ENCODE results near the gene ALPK3.
"Not testable (repeated sequence)": the region's sequence is repeated elsewhere in the genome, so short reads cannot be mapped to it uniquely, and the experiment has no call there.

ALPK3 gene

DNA sequence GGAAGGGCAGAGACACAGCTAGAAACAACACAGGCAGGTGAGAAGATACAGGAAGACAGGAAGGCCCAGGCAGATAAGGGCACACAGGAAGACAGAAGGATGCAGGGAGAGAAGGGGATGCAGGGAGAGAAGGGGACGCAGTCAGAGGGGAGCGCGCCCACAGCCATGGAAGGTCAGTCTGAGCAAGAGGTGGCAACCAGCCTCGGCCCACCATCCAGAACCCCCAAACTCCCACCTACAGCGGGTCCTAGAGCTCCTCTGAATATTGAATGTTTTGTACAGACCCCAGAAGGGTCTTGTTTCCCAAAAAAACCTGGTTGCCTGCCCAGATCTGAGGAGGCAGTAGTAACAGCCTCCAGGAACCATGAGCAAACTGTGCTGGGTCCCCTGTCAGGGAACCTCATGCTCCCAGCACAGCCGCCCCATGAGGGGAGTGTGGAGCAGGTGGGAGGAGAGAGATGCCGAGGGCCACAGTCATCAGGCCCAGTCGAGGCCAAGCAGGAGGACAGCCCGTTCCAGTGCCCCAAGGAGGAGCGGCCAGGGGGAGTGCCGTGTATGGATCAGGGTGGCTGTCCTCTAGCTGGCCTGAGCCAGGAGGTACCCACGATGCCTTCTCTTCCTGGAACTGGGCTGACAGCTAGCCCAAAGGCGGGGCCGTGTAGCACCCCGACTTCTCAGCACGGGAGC is 39.7 kb downstream of the ALPK3 start:
- no peak for DNase-seq

DNA sequence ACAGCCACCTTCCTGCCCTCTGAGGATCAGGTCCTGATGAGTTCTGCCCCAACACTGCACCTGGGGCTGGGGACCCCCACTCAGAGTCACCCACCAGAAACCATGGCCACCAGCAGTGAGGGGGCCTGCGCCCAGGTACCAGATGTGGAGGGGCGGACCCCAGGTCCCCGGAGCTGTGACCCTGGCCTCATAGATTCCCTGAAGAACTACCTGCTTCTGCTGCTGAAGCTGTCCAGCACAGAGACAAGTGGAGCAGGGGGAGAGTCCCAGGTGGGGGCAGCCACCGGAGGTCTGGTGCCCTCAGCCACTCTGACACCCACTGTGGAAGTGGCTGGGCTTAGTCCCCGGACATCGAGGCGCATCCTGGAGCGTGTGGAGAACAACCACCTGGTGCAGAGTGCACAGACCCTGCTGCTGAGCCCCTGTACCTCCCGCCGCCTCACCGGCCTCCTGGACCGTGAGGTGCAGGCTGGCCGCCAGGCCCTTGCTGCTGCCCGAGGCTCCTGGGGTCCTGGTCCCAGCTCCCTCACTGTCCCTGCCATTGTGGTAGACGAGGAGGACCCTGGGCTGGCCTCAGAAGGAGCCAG is 40.4 kb downstream of the ALPK3 start:
- DNase-seq: no peak

DNA sequence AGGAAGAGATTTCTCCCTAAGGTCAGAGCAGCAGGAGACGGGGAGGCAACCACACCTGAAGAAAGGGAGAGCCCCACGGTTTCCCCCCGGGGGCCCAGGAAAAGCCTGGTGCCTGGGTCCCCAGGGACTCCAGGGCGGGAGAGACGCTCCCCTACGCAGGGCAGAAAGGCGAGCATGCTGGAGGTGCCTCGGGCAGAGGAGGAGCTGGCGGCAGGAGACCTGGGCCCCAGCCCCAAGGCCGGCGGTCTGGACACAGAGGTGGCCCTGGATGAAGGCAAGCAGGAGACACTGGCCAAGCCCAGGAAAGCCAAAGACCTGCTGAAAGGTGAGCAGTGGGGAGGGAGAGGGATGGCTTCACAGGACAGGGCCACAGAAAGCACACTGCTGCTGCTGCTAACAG is 41.1 kb downstream of the ALPK3 start:
- no peak for DNase-seq

DNA sequence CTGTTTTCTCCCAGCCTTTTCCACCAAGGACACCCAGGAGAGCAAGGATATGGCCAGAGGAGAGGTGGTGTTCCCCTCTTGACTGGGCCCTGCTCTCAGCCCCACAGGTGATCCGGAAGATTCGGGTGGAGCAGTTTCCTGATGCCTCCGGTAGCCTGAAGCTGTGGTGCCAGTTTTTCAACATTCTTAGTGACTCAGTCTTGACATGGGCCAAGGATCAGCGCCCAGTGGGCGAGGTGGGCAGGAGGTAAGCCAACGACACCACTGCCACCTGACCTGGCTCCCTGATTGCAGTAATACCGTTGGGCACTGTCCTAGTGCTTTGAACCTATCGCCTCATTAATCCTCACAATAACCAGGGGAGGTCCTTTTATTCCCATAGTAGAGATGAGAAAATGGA is 42.0 kb downstream of the ALPK3 start:
- no peak for DNase-seq

DNA sequence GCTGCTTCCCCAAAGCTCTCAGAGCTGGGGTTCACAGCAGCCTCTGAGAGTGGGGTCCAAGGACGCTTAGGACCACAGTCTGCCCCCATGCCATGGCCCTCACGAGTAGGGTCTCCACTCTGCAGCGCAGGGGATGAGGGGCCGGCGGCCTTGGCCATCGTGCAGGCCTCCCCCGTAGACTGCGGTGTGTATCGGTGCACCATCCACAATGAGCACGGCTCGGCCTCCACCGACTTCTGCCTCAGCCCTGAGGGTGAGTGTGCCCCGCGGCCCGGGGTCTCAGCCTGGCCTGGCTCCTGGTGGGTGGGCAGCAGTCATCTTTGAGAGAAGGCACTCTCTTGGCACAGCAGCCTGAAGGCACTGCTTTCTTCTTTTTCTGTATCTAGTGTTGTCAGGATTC is 42.5 kb downstream of the ALPK3 start:
- no peak for DNase-seq

DNA sequence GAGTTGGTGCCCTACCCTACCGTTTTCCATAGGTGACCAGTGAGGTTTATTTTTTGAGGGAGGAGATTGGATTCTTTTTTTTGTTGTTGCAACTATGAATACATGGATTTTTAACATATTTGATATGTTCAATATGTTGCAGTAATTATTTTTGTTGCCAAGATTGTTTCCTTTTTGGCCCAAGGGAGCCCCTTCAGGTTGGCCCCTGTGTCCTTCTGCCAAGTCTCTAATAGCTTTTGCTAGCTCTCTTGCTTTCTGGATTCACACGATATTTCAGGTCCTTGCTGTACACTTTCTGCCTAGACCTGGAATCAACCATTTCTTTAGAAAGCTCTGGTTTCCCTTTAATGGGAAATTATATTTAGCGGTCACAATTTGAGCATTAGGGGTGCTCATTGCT is 44.6 kb downstream of the ALPK3 start:
- no peak for DNase-seq

DNA sequence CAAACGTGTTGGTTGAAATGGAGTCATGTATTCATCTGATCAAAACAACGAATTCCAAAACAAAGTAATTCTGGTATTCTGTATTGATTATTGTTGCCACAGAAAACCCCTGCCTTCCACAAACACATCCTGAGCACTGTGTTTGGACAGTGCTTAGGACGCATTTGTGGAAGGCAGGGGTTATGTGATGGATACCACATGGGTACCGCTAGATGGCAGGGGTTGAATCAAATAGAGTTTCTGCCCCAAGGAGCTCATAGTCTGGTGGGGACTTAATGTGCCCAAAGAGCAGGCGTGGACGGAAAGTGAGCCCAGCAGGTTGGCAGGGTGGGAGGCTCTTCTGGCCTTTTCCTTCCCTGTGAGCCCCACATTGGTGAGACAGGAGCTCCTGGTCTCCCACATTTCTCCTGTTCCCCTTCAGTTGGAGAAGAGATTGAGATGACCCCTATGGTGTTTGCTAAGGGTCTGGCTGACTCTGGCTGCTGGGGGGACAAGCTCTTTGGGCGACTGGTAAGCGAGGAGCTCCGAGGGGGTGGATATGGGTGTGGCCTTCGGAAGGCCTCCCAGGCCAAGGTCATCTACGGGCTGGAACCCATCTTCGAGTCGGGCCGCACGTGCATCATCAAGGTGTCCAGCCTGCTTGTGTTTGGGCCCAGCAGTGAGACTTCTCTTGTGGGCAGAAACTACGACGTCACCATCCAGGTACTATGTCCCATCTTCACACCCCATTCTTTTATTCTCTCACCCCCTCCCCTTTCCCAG is 45.2 kb downstream of the ALPK3 start:
- no peak for DNase-seq

DNA sequence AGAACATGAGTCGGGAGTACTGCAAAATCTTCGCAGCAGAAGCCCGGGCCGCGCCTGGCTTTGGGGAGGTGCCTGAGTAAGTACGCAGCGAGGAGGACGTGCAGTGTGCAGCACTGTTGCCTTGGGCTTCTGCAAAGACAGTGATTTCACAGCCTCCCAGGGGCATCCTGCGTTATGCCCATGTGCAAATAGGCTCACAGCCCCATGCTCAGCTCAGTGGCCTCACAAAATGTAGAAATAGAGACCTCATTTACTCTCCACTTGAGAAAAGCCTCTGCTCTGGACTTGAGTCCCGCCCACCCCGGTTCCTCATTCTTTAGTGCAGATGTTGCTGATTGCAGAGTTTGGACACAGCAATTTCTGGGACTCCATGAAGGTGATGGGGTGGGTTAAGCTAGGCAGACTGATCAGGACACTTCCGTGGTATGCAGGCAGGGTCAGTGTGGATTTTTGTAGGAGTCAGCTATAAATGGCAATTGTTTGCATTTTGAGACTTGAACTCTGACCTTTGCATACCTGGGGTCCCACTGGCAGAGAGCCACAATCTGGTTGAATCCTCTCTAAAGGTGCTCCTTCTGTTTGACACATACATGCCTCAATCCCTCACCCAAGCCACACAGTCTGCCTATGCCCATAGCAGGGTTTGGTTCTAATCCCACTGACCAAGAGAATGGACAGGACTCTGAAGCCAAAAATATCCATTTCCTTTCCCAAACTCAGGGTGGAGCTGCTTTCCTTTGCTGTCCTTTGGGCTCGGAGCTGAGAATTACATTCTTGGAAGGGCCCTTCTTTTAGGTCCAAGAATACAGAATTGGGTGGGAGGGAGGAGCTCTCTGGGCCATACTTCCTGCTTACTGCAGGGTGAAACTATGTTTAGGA is 46.6 kb downstream of the ALPK3 start:
- DNase-seq: no peak

DNA sequence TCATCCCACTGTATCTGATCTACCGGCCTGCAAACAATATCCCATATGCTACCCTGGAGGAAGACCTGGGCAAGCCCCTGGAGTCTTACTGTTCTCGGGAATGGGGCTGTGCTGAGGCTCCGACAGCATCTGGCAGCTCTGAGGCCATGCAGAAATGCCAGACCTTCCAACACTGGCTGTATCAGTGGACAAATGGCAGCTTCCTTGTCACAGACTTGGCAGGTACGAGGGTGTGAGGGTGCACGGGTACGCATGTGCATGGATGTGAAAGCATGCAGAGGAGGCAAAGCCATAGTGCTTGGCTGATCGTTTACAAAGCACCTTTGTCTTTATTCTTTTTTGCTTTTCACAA is 47.3 kb downstream of the ALPK3 start:
- no peak for DNase-seq

DNA sequence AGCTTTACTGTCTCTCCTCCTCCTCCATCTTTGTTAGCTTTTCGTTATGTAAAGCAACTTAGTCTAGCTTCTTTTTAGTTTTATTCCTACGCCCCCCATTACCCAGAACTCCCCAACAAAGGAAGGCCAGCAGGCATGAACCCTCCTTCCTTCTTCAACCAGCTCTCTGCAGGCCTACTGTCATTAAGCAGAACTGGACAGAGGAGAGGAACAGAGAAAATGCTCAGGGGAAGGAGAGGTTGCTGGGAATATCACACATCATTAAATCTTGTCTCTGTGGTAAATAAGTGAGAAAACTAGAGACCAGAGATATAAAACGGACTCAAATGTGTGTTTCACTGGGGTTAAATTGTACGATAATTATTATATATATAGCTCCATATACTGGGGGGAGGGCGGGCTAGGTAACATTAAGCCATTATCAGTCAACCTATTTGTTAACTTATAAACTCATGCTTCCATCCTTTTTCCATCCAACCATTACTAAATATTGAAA is 48.0 kb downstream of the ALPK3 start:
- no peak for DNase-seq

DNA sequence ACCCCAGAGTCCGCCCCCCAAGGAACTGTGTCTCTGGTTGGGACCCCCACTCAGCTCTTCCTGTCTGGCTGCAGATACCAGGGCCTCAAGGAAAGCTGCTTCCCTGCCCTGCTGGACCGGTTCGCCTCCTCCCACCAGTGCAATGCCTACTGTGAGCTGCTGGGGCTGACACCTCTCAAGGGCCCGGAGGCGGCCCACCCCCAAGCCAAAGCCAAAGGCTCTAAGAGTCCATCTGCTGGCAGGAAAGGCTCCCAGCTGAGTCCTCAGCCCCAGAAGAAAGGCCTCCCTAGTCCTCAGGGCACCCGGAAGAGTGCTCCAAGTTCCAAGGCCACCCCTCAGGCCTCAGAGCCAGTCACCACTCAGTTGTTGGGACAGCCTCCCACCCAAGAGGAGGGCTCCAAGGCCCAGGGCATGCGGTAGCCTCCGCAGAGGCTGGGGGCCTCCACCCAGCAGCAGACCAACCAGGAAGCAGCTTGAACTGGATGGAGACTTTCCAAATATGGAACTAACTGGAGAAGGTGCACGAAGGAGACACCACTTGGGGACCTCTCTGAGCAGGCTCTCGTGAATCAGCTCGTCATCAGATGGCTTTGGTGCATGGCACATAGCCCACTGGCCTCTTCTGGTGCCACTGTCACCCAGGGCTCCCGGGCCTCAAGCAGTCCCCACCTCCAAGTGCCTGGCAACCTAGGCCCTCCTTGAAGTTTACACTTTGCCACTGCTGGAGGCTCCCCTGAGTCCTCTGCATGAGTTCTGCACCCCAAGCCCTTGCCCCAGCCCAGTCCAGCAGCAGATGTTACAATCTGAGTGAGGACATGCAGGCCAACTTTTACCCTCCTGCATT is 51.1 kb downstream of the ALPK3 start:
- DNase-seq: no peak

DNA sequence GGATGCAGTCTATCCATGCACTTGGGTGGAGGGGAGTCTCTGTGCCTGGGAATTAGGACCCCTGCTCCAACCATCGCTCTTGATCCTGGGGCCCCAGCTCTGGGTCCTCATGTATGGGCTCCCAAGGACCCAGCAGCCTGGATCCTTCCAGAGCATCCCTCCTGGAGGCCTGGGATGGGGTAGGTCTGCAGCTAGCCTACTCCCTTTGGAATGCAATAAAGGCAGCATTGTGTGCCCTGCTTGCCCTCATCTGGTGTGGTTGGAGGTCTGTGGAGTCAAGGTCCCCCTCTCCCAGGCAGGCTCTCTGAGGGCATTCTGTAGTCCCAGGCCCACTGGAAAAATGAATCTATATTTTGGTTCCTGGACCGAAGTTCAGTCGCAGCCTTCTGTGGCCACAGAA is 52.4 kb downstream of the ALPK3 start:
- DNase-seq: no peak

DNA sequence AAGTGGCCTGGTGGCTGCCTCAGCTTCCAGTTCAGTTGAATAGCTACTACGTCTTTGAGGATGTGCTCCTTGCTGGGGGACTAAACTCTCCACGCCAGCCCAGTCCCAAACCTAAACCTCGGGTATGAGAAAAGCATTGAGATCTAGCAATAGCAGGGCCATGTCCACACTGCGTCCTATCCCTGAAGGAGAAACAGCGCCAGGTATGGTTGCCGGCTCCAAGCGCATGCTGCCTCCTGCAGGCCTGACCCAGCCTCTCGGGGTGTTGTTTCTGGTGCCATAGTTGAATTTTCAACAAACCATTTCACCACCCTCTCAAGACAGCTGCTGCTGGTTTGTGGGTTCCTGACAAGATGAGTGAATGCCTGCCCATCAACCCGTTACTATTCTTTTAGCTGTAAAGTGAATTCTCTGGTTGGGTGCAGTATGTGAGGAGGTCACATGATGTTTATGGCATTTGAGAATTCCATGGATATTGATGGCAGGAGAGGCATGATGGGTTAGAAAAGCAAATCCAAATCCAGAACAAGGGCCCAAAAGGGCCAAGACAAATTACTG is 54.4 kb downstream of the ALPK3 start:
- DNase-seq: no peak

DNA sequence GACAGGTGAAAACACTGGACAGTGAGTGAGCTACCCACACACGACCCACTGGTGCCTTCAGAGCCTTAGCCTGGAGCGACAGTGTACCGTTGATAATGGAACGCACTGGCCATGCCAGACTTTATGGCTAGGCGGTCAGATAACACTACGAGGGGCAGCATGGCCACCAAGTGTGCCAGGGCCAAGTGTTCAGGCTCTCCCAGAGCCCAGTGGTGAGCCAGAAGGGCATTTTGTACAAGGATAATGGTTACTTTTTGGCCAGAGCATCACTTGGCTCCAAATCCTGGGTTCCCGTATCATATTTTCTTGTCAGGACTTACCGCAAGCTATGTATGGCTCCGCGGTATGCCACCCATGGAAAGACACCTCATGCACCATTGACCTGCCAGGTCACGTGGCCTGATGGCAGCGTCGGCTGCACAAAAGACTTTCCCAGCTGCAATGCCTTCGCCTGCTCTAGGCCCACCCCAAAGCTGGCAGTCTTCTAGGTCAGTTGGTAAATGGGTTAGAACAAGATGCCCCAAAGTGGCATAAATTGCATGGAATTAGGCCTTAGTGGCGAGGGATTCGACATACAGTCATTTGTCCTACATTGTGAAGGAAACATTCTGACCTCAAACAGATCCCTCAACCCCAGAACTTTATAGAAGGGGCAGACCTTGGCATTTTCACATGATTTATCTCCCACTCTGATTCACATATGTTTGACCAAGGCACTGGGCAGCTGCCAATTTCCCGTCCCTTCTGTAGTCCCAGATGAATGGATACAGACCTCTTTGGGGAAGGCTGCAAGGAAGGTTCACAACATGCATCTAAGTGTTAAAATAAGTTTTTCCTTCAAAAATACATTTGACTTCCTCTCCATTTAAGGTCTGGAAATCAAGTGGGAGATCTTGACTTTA is 55.1 kb downstream of the ALPK3 start:
- DNase-seq: no peak

DNA sequence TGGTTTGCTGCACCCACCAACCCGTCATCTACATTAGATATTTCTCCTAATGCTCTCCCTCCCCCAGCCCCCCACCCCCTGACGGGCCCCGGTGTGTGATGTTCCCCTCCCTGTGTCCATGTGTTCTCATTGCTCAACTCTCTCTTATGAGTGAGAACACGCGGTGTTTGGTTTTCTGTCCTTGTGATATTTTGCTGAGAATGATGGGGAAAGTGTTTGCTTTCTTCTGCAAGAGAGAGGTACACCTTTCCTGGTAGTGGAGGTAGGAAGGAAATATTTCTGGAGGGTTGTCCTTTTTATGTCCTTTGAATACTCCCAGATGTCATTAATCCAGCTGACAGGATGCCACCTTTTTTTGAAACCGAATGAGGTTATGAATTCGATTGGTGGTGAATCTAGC is 56.8 kb downstream of the ALPK3 start:
- no peak for DNase-seq

DNA sequence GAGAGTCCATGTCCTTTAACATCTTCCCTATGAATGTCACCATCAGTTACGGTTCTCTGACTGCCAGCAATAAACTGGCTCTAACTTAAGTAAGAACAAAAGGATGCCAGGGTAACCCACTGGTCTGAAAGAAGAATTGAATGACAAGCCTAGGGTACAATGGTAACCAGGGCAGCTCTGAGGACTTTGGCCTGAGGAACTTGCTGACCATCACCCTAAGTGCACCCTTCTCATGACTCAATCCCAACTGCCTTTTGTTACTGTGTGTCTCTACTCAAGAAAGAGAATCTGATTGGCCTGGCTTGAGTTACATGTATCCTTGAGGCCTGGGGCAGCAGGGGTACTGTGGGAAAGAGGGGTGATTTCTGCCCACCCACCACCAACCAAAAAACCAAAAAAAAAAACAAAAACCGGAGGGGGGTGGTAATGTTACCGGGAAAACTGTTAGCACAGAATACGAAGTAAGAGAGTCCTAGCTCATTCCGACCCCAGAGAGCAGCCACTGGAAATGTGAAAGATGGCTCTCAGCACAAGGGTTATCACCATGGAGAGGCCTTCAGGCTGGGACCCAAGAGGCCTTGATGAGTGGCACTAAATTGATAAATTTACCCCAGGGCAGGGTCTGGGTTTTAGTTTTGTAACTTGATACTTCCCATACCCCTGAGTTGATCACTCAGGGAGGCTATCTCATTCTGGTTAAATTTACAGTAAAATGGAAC is 58.0 kb downstream of the ALPK3 start:
- DNase-seq: no peak

DNA sequence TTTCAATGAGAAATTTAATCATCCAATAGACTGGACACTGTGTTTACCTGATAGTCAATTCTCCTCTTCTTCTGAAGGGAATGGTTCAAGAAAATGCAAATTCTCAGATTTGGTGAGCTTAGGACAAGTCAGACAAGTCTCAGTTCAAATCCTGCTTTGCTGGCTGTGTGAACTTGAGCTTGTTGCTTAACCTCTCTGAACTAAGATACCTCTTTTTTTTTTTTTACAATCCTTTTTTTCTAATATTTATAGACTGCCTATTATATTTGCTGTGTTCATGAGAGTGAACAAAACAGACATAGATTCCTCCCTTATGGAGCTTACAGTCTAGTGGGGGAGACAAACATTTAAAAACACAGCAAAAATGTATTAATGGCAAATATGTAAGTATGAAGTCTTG is 59.1 kb downstream of the ALPK3 start:
- no peak for DNase-seq

DNA sequence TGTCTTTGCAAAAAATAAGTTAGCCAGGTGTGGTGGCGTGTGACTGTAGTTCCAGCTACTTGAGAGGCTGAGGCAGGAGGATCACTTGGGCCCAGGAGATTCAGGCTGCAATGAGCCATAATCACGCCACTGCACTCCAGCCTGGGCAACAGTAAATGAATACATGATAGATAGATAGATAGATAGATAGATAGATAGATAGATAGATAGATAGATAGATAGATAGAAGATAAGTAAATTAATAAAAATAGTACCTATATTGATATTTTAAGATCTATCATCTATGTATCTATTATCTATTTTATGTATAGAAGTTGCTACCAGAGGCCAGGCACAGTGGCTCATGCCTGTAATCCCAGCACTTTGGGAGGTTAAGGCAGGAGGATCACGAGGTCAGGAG is 60.5 kb downstream of the ALPK3 start:
- not testable (repeated sequence) for DNase-seq

DNA sequence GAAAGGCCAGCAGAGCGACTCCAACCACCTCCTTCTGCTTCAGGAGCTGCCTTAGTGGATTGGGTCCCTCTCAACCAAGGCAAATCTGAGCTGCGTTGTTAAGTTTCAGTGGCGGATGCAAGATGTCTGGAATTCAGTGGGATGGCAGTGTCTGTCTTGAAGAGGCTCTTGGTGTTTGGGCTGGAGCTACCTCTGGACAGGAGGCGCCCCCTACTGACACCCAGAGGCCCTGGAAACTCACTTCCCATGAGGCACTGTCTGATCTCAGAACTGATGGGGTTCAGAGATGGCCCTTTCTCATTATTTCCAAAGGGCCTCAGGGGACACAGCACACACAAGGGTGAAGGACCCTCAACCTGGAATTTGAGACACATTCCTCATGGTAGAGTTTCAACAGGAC is 61.3 kb downstream of the ALPK3 start:
- DNase-seq: peak; percentile 55

DNA sequence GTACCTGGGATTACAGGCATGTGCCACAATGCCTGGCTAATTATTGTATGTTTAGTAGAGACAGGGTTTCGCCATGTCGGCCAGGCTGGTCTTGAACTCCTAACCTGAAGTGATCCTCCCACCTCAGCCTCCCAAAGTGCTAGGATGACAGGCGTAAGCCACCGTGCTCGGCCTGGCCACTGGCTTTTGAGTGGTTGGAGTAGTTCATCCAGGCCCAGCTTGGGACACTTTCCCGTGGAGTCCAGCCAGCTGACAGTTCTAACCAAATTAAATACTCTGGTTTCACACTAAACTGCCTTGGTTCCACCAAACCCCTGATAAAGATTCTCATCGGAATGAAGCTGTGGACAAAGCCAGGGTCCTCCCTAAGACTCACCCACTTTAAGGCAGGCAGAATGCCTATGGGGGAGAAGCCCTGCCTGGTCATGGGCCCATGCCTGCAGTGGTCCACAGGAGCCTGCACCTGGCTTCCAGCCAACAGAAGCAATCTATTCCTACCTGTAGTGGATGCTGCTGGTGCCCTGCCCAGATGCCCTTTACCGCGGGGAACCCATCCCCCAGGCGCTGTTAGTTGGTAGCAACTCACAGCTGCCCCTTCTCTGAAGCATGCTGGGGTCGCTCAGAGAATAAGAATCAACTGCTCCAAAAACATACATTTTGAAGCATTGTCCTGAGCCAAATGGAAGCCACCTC is 62.1 kb downstream of the ALPK3 start:
- no peak for DNase-seq
